Natural killer cell (primary cell): ENCODE results near the gene GNG7. TPM values are rescaled to one million over a fixed set of nuclear protein-coding genes. Genes with fewer than 3 reads are reported as not detected.

Experiments used
- ATAC-seq, 3 donors: fragments of 150-1000 bp in 2 of 3; fragments of 200-7000 bp in 1 of 3; cut with Tn5 transposase; 1 replicate in 1 of 3; 2 replicates in 2 of 3; pipeline ENCODE4 v1.10.0; 2021; ENCODE audit warnings: mild to moderate bottlenecking in 2 of 3, moderate library complexity in 2 of 3
- DNase-seq, 2 donors: peaks; one replicate each; pipeline versions ENCODE4 v3.0.0 to v3.0.0-alpha.2; 2013 to 2021; ENCODE audit warnings: mixed read lengths in 1 of 2
- H3K27ac ChIP-seq: one replicate; pipeline ENCODE4 v1.5.1; 2013; ENCODE audit warnings: mild to moderate bottlenecking, low read length
- H3K27me3 ChIP-seq: one replicate; pipeline ENCODE4 v1.6.1; 2013; ENCODE audit warnings: low read length; ENCODE audit not compliant: control insufficient read depth, insufficient read depth
- H3K36me3 ChIP-seq: one replicate; pipeline ENCODE4 v1.6.1; 2013; ENCODE audit warnings: low read length; ENCODE audit not compliant: control insufficient read depth, insufficient read depth
- H3K4me1 ChIP-seq: one replicate; pipeline ENCODE4 v1.6.1; 2013; ENCODE audit warnings: low read length; ENCODE audit not compliant: control insufficient read depth, insufficient read depth
- H3K4me3 ChIP-seq: one replicate; pipeline ENCODE4 v1.5.1; 2013; ENCODE audit warnings: low read length
- H3K9me3 ChIP-seq: one replicate; pipeline ENCODE4 v1.6.1; 2013; ENCODE audit warnings: low read length; ENCODE audit not compliant: control insufficient read depth, insufficient read depth
- H3K27ac Mint-ChIP-seq, 2 donors: one replicate each; pipeline ENCODE4 v1.8.0; 2022; ENCODE audit warnings: mild to moderate bottlenecking in 2 of 2, mixed read lengths in 2 of 2, moderate library complexity in 1 of 2
- H3K27me3 Mint-ChIP-seq, 2 donors: one replicate each; pipeline ENCODE4 v1.8.0; 2022; ENCODE audit warnings: low read depth in 2 of 2, mixed read lengths in 2 of 2
- H3K36me3 Mint-ChIP-seq: one replicate; pipeline ENCODE4 v1.8.0; 2022; ENCODE audit warnings: mixed read lengths
- H3K4me1 Mint-ChIP-seq, 2 donors: one replicate each; pipeline ENCODE4 v1.8.0; 2022; ENCODE audit warnings: mixed read lengths in 2 of 2
- H3K4me3 Mint-ChIP-seq: one replicate; pipeline ENCODE4 v1.8.0; 2022; ENCODE audit warnings: mild to moderate bottlenecking, moderate library complexity, mixed read lengths
- H3K9me3 Mint-ChIP-seq, 2 donors: one replicate each; pipeline ENCODE4 v1.8.0; 2022; ENCODE audit warnings: mixed read lengths in 2 of 2
- WGBS: methylation state at CpG from one replicate; pipeline ENCODE4 v1.1.7; 2013; ENCODE audit warnings: missing lambda C conversion rate; ENCODE audit not compliant: insufficient coverage; 5-methylcytosine and 5-hydroxymethylcytosine counted together
- intact Hi-C: fragments of 100-400 bp; cut with micrococcal nuclease; formaldehyde crosslinking; loops from one replicate; pipeline ENCODE4 v1.14.2; 2022
- total RNA-seq, 4 donors: library from RNA; stranded (reverse); fragments of 120-200 nt in 1 of 4; gene quantifications; one replicate each; pipeline versions ENCODE4 v1.2.3 to v1.2.4, GENCODE V29; 2013 to 2022
- TF ChIP-seq, protein P1 (sequence below): fragments of 200-600 bp; IDR thresholded peaks from one replicate; pipeline ENCODE4 v1.8.0; 2022; ENCODE audit warnings: antibody characterized with exemption

Gene GNG7
- total RNA-seq, 3 donors from 2014 or later (not counting 1 experiment from before 2014, with no cell fraction given) = 0.75 to 4.8 (median 1.5) TPM

DNA sequence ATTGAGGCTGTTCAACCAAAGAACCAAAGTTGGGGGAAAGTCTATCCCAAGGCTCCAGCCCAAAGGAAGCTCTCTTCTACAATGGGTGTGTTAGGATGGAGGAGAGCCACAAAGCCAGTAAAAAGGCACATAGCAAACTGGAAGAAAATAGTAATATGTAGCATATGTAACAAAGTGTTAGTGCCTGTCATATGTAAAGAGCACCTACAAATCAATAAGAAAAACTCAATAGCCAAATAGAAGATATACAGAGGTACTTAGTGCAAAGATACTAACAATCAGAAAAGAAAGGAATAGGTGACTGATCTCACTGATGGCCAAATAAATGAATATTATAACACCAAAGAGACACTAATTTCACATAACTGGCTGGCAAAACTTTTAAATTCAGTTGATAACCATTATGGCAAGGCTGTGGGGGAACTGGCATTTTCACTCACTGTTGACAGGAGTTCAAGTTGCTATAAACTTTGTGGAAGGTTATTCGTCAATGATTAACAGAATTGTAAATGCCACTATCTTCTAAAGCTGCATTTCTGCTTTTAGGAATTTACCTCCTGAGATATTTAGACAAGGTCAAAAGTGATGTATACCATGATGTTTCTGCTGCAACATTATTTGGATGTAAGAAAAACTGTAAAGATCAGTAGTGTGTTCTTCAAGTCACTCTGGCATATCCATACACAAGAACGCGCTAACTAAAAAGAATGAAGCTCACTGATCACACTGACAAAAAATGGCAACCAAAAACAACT is 110.8 kb downstream of the GNG7 start:
- ATAC-seq = no peak

DNA sequence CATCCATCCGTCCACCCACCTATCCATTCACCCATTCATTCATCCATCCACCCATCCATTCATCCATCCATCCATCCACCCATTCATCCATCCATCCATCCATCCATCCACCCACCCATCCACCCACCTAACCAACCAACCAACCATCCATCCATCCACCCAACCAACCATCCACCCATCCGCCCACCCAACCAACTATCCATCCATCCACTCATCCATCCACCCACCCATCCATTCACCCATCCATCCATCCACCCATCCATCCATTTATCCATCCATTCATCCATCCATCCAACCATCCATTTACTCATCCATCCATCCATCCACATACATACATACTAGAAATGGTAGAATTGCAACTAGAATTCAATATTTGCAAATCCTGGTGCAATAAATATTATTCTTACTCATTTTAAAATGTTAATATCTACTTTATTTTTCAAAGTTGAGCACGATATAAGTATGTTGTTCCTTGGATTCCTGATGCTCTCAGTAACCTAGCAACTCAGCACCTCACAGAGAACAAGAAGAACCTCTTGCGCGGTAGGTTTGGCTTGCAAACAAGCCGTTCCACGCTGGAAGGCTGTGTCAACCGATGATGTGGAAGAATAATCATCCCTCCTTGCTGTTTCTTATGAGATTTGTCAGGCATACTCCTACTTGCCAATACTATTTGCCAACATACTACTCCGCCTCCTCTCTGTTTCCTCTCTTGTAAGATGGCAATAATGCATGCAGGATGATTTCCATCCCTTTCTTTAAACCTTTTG is 111.7 kb downstream of the GNG7 start:
- Mint-ChIP-seq H3K4me3 (no peak overlapping the region), H3K27ac (no peak overlapping the region), H3K27me3 (peaks cover 12 to 13% of the 10 kb centered on the region in 2 donors), H3K36me3 (no peaks in the 10 kb centered on the region), H3K9me3 (peaks cover 0 to 2% of the 10 kb centered on the region in 2 donors), H3K4me1 (no peaks in the 10 kb centered on the region)
- ATAC-seq = no peak
- no peaks in the 10 kb centered on the region for H3K27me3 ChIP-seq
- H3K4me1 ChIP-seq = no peaks in the 10 kb centered on the region
- no peaks in the 10 kb centered on the region for H3K9me3 ChIP-seq
- WGBS = 95% methylated on average over 9 of the region's 9 CpGs
- TF ChIP-seq, protein P1, sequence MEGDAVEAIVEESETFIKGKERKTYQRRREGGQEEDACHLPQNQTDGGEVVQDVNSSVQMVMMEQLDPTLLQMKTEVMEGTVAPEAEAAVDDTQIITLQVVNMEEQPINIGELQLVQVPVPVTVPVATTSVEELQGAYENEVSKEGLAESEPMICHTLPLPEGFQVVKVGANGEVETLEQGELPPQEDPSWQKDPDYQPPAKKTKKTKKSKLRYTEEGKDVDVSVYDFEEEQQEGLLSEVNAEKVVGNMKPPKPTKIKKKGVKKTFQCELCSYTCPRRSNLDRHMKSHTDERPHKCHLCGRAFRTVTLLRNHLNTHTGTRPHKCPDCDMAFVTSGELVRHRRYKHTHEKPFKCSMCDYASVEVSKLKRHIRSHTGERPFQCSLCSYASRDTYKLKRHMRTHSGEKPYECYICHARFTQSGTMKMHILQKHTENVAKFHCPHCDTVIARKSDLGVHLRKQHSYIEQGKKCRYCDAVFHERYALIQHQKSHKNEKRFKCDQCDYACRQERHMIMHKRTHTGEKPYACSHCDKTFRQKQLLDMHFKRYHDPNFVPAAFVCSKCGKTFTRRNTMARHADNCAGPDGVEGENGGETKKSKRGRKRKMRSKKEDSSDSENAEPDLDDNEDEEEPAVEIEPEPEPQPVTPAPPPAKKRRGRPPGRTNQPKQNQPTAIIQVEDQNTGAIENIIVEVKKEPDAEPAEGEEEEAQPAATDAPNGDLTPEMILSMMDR = no peak
- intact Hi-C loops = no loop called here
- H3K27ac ChIP-seq = no peak overlapping the region
- DNase-seq = no peak
- H3K36me3 ChIP-seq = no peaks in the 10 kb centered on the region
- no peak overlapping the region for H3K4me3 ChIP-seq

More for the DNA sequence above, 110.8 kb downstream of the GNG7 start:
- 97% methylated on average over 3 of the region's 3 CpGs for WGBS
- H3K4me3 ChIP-seq = no peak overlapping the region
- H3K9me3 ChIP-seq = no peaks in the 10 kb centered on the region
- no peak for DNase-seq
- Mint-ChIP-seq H3K27me3 (peaks cover 12 to 13% of the 10 kb centered on the region in 2 donors), H3K36me3 (no peaks in the 10 kb centered on the region), H3K9me3 (peaks cover 0 to 2% of the 10 kb centered on the region in 2 donors), H3K4me1 (no peaks in the 10 kb centered on the region), H3K4me3 (no peak overlapping the region), H3K27ac (no peak overlapping the region)
- TF ChIP-seq, protein P1 = no peak
- no peaks in the 10 kb centered on the region for H3K27me3 ChIP-seq
- H3K4me1 ChIP-seq = no peaks in the 10 kb centered on the region
- H3K27ac ChIP-seq = no peak overlapping the region
- H3K36me3 ChIP-seq = no peaks in the 10 kb centered on the region
- intact Hi-C loops = no loop called here

DNA sequence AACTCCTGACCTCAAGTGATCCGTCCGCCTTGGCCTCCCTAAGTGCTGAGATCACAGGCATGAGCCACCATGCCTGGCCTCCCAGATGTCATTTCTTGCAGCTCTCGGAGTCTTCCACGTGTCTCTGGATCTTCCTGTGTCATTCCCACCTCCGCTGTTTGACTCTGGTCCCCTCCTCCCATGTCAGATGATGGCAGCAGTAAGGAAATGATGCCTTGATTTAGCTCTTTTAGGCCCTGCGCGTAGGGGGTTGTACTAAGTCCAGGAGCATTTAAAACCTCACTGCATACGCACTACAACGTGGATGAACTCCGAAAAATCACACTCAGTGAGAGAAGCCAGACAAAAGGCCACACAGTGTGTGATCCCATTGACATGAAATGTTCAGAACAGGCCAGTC is 113.1 kb downstream of the GNG7 start:
- DNase-seq = no peak
- ATAC-seq = no peak
- TF ChIP-seq, protein P1 = no peak
- no peak overlapping the region for H3K27ac Mint-ChIP-seq
- H3K4me3 ChIP-seq = no peak overlapping the region
- H3K4me1 Mint-ChIP-seq = no peaks in the 10 kb centered on the region
- H3K4me3 Mint-ChIP-seq = no peak overlapping the region
- no peaks in the 10 kb centered on the region for H3K27me3 ChIP-seq
- no peaks in the 10 kb centered on the region for H3K4me1 ChIP-seq
- peaks cover 0 to 2% of the 10 kb centered on the region in 2 donors for H3K9me3 Mint-ChIP-seq
- 94% methylated on average over 10 of the region's 10 CpGs for WGBS
- H3K27me3 Mint-ChIP-seq = peaks cover 12 to 13% of the 10 kb centered on the region in 2 donors
- intact Hi-C loops = no loop called here
- H3K27ac ChIP-seq = no peak overlapping the region
- no peaks in the 10 kb centered on the region for H3K9me3 ChIP-seq
- H3K36me3 ChIP-seq = no peaks in the 10 kb centered on the region
- H3K36me3 Mint-ChIP-seq = no peaks in the 10 kb centered on the region
